ENCODE data around the gene HRNR.
A peak's percentile ranks its signal among the peaks of the same experiment; 100 is the strongest.
"Not testable (repeated sequence)": the region's sequence is repeated elsewhere in the genome, so short reads cannot be mapped to it uniquely, and the experiment has no call there.

Gene HRNR
- 0 reads per million in 3 experiments for total RNA-seq

DNA sequence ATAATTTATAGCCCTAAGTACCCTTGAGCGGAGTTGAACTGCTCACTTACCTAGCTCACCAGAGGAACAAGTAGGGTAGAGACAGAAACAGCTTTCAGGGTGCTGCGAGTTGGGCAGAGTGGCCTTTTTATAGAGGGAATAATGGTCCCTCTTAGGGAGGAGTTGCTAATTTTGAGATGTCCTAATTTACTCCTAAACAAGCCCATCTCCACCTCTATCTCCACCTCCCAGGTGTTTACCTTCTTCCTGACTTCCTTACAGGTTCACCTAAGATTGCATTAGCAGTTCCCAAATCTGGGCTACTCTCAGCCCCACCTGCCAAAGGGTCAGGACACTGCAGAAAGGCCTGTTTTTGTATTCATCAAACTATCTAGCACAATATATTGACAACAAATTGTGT lies at the start of gene HRNR:
Gene HRNR, minus strand, starts transcription at position 101 of the 400 bp plus-strand sequence. CDS start 940 bp downstream, outside the sequence.
- DNase-seq = no peak

DNA sequence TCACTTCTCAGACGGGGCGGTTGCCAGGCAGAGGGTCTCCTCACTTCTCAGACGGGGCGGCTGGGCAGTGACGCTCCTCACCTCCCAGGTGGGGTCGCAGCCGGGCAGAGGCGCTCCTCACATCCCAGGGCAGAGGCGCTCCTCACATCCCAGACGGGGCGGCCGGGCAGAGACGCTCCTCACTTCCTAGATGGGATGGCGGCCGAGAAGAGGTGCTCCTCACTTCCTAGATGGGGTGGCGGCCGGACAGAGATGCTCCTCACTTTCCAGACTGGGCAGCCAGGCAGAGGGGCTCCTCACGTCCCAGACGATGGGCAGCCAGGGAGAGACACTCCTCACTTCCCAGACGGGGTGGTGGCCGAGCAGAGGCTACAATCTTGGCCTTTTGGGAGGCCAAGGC lies 32.4 kb upstream of the HRNR start:
- not testable (repeated sequence) for DNase-seq

DNA sequence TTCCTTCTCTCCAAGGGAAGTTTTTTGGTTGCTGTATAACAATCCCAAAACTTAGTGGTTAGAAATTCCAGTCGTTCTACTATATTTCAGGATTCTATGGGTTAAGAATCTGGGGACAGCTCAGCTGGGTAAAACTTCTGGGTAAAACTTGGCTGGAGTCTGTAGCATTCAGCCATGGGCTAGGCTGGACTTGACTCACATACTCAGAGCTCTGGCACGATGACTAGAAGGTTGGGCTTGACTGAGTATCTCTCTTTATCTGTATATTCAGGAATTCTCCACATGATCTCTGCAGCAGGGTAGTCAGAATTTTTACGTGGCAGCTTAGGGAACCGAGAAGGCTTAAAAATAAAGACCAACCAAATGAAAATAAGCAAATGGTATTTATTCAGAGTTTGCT lies 28.2 kb upstream of the HRNR start:
- DNase-seq = no peak

DNA sequence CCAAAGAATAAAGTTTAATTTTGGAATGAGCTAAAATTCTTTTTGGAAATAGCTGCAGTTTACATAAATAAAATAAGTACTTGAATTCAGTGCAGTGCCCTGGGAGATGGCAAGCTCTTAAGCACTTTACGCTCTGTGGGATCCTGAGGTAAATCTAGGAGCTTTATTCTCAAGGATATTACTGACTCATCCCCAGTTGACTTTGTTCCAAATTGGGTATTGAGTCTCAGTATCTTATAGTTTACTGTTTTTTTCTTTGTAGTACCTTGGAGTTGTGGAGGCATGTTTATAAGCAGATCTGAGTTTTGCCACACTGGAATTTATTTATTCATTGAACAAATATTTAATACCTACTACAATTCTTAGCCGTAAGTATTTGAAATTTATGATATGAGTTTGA lies 27.4 kb upstream of the HRNR start:
- no peak for DNase-seq

DNA sequence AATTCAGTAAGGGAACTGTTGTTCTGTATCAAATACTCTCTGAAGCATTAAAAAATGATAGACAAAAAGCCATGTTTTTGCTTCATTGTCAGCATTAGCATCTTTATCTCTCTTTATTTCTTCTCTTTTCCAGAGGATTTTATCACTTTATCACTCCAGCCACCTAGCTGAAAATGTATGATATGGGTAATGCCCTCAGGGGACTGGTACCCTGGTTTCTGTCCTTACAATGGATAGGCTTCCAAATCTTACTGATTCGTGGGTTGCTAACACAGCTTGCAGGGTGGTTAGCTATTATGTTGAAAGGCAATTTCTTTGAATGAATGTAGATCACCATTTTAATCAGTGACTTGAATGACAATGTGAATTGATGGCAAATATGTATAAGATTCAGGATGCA lies 23.3 kb upstream of the HRNR start:
- no peak for DNase-seq

DNA sequence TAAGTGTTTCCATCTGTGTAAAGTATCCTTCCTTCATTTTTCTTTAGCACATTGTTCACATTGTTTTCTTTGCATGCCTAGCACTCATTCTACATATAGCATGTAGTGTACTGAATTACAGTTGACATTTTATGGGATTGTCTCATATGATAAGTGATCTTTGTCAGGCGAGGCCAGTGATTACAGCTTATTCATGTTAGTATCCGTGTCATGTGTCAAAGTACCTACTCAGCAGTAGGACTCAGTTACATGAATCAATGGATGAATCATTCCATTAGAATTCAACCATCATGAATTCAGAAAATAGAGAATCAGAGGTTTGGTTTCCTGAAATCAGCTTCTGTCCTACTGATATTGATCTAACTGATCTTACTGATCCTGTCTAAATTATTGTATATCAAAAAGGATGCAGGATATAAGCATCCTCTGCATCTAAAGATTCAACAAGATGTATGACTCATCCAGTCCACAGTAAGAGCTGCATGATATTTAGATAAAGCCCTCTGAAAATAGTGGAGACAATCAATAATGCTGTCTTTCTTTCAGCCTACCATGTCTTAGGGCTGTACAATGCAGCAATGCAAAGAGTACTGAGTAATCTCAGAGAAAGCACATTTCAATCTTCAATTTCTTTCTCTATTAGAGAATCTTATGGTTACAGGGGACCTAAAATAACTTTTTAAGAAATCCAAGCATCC lies 20.7 kb upstream of the HRNR start:
- no peak for DNase-seq

DNA sequence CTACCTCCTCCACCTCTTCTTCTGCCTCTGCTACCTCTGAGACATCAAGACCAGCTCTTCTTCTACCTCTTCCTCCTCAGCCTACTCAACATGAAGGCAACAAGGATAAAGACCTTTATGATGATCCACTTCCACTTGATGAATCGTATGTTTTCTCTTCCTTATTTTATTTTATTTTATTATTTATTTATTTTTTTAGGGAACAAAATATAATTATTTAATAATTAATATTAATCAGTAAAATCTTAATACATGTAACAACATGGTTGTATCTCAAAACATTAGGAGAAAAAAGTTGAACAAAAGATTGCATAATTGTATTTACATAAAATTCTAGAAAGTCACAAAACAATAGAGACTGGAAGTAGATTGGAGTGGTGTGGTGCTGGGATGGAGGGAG lies 13.1 kb upstream of the HRNR start:
- DNase-seq = no peak

DNA sequence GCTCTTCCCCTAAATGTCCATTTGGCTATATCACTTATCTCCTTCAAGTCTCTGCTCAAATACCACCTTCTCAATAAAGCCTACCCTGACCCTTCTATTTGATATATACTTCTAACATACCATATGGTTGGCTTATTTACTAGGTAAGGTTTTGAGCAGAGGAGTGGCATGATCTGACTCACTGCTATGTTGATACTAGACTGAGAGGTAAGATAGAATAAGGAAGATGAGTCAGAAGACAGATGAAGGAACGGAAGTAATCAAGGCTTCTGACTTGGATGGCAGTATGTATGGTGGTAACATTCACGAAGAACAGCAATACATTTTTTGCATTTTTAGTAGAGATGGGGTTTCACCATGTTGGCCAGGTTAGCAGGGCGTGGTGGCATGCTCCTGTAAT lies 4.8 kb upstream of the HRNR start:
- no peak for DNase-seq

DNA sequence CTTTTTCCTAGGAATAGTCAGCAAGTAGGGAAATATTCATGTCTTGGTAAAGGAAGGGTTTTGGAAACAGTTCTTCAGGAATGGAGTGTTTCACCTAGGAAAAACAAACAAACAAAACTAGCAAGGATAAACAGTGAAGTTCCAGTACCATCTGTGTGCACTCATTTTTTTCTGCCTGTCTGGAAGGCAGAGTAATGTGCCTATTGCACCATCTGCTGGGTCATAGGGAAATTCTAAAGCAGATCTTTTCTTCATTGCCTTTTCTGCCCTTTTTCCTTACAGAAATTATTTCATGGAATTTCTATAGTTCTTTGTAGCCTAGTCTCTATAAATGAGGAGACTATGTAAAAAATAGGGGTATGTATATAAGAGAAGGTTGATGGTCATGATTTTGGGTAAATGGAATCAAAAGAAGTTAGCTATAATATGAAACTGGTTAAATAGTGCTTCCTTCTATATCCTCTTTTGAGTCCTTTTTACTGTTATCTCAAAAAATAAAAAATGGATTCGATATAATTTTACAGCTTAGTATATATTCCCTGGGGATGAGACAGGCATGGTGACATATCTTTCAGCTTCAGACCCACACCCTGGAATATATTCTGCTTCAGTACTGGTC lies 3.4 kb upstream of the HRNR start:
- no peak for DNase-seq

DNA sequence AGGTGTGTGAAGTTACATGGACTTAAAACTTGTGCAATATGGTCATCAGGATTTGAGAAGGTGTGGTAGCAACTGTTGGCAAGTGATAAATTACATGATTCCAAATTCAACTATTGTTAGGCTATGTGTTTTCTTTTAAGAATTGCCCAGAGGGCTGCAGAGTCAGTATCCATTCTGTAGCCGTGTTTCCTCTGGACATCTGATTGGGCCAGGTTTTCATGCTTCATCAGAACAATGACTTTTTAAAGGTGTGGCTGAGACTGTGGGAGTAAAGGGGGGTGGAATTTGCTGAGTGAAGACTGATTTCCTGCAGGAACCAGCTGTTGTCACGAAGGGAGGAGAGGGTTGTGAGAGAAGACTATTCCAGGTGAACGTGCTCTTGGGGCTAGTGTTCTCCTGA lies 1.7 kb upstream of the HRNR start:
- no peak for DNase-seq

DNA sequence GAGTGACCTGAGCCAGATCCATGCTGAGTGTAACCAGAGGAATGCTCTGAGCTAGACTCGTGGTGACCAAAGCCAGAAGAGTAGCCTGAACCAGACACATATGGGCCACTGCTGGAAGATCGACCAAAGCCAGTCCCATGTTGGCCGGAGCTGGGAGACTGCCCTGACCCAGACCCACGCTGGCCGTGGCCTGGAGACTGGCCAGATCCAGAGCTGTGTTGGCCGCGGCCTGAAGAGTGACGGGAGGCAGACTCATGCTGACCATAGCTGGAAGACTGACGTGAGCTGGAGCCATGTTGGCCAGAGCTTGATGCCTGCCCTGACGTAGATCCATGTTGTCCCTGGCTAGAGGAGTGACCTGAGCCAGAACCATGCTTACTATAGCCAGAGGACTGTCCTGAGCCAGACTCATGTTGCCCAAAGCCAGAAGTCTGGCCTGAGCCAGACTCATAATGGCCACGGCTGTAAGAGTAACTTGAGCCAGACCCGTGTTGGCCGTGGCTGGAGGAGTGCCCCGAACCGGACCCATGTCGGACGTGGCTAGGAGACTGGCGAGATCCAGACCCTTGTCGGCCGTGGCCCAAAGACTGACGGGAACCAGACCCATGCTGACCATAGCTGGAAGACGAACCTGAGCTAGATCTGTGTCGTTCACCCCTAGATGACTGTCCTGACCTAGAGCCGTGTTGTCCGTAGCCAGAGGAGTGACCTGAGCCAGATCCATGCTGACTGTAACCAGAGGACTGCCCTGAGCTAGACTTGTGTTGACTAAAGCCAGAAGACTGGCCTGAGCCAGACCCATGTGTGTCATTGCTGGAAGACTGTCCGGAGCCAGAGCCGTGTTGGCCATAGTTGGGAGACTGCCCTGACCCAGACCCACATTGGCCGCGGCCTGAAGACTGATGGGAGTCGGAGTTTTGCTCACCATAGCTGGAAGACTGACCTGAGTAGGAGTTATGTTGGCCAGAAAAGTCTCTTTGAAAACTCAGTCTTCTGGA lies 3.5 kb downstream of the HRNR start:
- no peak for DNase-seq

DNA sequence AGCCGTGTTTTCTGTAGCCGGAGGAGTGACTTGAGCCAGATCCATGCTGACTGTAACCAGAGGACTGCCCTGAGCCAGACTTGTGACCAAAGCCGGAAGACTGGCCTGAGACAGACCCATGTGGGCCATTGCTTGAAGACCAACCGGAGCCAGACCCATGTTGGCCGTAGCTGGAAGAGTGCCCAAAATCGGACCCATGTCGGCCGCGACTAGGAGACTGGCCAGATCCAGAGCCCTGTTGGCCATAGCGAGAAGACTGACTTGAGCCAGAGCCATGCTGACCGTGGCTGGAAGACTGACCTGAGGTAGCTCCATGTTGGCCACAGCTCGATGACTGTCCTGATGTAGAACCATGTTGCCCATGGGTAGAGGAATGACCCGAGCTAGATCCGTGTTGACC lies 4.6 kb downstream of the HRNR start:
- DNase-seq = not testable (repeated sequence)

DNA sequence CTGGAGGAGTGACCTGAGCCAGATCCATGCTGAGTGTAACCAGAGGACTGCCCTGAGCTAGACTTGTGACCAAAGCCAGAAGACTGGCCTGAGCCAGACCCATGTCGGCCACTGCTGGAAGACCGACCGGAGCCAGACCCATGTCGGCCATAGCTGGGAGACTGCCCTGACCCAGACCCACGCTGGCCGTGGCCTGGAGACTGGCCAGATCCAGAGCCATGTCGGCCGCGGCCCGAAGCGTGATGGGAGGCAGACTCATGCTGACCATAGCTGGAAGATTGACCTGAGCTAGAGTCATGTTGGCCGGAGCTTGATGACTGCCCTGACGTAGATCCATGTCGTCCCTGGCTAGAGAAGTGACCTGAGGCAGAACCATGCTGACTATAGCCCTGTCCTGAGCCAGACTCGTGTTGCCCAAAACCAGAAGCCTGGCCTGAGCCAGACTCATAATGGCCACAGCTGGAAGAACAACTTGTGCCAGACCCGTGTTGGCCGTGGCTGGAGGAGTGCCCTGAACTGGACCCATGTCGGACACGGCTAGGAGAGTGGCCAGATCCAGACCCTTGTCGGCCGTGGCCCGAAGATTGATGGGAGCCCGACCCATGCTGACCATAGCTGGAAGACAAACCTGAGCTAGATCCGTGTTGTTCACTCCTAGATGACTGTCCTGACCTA lies 5.1 kb downstream of the HRNR start:
- DNase-seq = no peak

DNA sequence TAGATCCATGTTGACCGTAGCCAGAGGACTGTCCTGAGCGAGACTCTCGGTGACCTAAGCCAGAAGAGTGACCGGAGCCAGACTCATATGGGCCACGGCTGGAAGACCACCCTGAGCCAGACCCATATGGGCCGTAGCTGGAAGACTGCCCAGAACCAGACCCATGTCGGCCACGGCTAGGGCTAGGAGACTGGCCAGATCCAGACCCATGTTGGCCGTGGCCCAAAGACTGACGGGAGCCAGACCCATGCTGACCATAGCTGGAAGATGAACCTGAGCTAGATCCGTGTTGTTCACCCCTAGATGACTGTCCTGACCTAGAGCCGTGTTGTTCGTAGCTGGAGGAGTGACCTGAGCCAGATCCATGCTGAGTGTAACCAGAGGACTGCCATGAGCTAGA lies 8.4 kb downstream of the HRNR start:
- peak; percentile 6 for DNase-seq

DNA sequence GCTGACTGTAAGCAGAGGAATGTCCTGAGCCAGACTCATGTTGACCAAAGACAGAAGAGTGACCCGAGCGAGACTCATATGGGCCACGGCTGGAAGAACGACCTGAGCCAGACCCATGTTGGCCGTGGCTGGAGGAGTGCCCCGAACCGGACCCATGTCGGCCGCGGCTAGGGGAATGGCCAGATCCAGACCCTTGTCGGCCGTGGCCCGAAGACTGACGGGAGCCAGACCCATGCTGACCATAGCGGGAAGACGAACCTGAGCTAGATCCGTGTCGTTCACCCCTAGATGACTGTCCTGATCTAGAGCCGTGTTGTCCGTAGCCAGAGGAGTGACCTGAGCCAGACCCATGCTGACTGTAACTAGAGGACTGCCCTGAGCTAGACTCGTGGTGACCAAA lies 9.1 kb downstream of the HRNR start:
- not testable (repeated sequence) for DNase-seq

DNA sequence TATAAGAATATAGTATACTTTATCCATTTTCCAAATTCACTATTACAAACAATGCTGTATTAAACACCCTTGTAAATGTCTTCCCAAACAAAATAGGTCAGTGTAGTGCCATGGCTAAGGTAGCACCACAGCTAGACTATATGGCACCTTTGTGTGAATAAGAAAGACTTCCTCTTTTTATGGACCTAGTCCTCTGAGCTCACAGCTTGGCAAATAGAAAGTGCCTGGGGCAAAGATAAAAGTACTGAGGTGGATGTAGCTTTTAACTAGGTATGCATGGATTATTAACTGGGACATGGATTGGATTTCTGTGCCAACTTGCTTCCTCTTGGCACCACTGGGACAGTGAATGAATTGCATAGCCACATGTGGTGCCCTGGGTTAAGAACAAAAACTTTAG lies 25.0 kb downstream of the HRNR start:
- no peak for DNase-seq

DNA sequence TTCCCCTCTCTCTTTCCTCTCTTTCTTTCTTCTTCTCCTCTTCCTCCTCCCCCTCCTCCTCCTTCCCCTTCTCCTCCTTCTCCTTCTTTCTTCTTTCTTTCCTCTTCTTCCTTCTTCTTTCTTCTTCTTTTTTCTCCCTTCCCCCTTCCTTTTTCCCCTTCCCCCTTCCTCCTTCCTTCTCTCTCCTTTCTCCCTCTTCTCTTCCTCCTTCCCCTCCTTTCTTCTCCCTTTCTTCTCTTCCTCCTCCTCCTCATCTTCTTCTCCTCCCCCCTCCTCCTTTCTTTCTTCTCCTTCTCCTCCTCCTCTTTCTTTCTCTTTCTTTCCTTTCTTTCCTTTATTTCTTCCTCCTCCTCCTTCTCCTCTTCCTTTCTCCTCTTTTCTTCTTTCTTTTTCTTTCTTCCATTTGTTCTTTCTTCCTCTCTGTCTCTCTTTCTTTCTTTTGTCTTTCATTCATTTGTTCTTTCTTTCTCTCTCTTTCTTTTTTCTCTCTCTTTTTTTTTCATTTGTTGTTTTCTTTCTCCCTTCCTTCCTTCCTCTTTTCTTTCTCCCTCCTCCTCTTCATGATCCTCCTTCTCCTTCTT lies 26.5 kb downstream of the HRNR start:
- DNase-seq = no peak

DNA sequence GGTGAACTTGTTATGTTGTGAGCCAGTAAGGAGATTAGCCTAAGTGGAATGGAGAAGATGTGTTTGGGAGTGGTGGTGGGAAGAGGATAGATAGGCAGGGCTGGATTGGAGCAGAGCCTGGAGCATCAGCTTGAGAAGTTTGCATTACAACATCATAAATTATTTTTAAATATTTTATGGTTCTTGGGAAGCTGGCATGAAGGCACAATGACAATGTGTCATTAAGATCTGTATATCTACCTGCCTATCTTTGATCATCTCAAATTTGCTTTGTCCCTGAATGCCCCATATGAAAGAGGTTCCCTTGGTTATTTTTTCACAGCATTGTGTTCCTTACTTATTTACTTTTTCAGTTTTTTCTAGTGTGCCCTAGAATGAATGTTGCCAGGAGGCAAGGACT lies 32.3 kb downstream of the HRNR start:
- DNase-seq = no peak

DNA sequence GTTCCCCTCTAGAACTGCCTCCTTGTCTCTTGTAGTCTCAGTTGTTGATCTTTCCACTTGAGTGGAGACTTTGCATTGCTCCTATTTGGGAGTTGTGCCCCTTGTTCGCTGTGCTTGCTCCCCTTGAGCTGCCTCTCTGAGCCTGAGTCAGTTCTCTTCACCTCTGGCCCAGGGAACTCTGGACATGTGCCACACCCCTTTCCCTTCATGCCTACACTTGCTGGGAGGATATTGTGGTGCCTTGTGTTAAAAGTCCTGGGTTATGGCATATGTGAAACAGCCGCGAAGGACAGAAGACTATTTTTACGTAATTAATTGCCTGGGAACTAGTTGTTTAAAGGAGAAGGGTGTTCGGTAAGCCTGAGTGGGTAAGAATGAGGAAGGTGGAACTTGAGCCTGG lies 32.7 kb downstream of the HRNR start:
- no peak for DNase-seq

DNA sequence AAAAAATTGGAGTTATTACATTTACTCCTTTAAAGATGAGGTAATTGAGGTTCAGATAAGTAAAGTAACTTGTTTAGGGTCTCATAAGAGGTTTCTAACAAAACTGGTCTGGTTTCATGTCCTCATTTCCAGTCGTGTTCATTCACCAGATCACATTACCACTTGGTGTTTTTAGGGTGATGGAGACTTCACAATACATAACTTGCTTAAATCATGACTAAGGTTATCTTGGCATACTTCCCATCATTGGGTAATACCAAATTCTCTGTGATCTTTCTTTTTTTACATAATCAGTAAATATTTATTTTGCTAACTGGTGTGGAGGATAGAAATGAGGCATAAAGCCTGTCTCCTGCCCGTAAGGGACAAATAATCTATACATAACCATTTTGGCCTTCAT lies 33.4 kb downstream of the HRNR start:
- no peak for DNase-seq

DNA sequence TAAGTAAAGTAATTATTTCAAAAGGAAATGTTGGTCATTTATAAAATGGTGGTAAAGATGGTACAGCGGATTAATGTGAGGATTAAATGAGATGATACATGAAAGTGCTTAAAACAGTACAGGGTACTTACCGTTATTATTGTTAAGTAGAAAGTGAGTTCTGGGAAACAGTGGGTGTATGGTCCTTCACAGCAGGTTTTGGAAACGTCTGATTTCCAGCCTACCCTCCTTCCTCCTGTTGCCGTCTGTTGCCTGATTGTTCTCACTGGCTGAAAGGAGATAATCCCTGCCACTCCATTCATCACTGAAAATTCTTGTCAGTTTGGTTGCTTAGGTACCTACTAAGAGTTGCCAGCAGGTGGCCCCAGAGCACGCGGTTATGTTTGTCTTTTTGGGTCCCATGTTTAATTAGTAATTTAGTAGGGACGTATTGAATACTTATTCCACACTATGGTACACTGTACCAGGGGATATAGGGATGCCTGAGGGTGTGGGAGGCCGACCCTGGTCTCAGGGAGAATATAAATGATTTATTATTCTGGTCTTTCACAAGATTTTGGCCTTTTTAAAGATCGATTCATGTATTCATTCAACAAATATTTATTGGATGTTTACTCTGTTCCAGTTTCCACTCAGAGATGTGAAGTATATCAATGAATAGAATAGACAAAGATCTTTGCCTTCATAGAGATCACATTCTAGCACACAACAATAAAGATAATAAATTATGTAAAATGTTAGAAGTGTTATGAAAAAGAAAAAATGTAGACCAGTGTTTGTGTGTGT lies 34.1 kb downstream of the HRNR start:
- DNase-seq = peak; percentile 57
